Lower lobe of right lung (tissue), 2 donors: ENCODE measurements around the gene CD101. TPM values are rescaled to one million over a fixed set of nuclear protein-coding genes. Genes with fewer than 3 reads are reported as not detected.

Experiments
- ATAC-seq, 2 donors: fragments of 200-7000 bp; cut with Tn5 transposase; one replicate each; pipeline ENCODE4 v1.9.1; 2020 to 2022; ENCODE audit warnings: mild to moderate bottlenecking in 2 of 2, moderate library complexity in 2 of 2
- DNase-seq: peaks from one replicate; pipeline ENCODE4 v3.0.0-alpha.2; 2020
- H3K27ac ChIP-seq: fragments of 200-600 bp; one replicate; pipeline ENCODE4 v1.8.0; 2022
- H3K27me3 ChIP-seq: fragments of 200-600 bp; one replicate; pipeline ENCODE4 v1.8.0; 2022; ENCODE audit warnings: low read depth
- H3K36me3 ChIP-seq: fragments of 200-600 bp; one replicate; pipeline ENCODE4 v1.8.0; 2022; ENCODE audit warnings: mild to moderate bottlenecking
- H3K4me1 ChIP-seq: fragments of 200-600 bp; one replicate; pipeline ENCODE4 v1.8.0; 2022
- H3K4me3 ChIP-seq: fragments of 200-600 bp; one replicate; pipeline ENCODE4 v1.8.0; 2022; ENCODE audit warnings: mild to moderate bottlenecking
- H3K9me3 ChIP-seq: fragments of 200-600 bp; one replicate; pipeline ENCODE4 v1.8.0; 2022
- CTCF ChIP-seq: fragments of 200-600 bp; IDR thresholded peaks from one replicate; pipeline ENCODE4 v1.8.0; 2022; ENCODE audit warnings: antibody characterized with exemption, mild to moderate bottlenecking
- intact Hi-C: fragments of 100-400 bp; cut with DNase I; formaldehyde crosslinking; loops from one replicate; pipeline ENCODE4 v1.11.0; 2022
- total RNA-seq: library from RNA; stranded (reverse); fragmentation: NEBNext Ultra II Directional; extraction: Animal tissue kit (Norgen Biotek cat#: 25700); gene quantifications from one replicate; pipeline ENCODE4 v1.2.1, GENCODE V29; 2021
- donor health status: DM: no; HTN: yes; CAD: no; lungs with severe emphysema.

The CD101 gene
- total RNA-seq, 1 donor from 2014 or later, result 105 TPM

DNA sequence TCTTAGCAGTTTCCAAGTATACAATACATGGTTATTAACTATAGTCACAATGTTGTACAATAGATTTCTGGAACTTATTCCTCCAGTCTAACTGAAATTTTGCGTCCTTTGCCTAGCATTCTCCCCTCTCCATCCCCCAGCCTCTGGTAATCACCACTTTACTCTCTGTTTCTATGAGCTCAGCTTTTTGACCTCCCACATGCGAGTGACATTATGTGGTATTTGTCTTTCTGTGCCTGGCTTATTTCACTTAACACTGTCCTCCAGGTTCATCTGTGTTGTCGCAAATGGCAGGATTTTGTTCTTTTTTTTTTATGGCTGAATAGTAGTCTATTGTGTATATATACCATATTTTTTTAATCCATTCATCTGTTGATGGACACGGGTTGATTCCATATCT, 43.9 kb upstream of the CD101 start:
- H3K9me3 ChIP-seq, result no peaks in the 10 kb centered on the region
- ATAC-seq (no peak), DNase-seq (no peak)
- peaks cover 10% of the 10 kb centered on the region for H3K36me3 ChIP-seq
- intact Hi-C loops, result no loop called here
- no peaks in the 10 kb centered on the region for H3K27me3 ChIP-seq
- no peak for TF ChIP-seq CTCF
- no peak overlapping the region for H3K27ac ChIP-seq
- H3K4me3 ChIP-seq, result no peak overlapping the region
- H3K4me1 ChIP-seq, result peaks cover under 1% of the 10 kb centered on the region

DNA sequence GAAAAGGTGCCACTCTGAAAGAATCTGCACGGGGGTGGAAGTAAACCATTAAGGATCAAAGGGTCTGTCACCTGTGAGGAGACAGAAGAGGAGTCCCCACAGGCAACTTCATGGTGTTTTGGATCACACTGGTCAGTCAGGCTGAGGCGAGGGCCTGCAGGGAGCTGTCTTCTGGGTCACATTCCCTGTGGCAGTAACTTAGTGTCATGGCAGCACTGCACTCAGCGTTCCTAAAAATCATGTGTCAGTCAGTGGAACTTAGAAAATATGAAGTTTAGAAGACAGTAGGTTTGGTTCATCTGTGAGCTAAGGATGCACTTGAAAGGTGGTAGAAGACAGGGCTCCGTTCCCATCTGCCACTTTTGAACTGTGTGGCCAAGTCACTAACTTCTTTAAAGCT, 43.5 kb upstream of the CD101 start:
- intact Hi-C loops, result no loop called here
- Histone ChIP-seq H3K27me3 (no peaks in the 10 kb centered on the region), H3K4me1 (peaks cover 5% of the 10 kb centered on the region), H3K4me3 (no peak overlapping the region), H3K9me3 (no peaks in the 10 kb centered on the region), H3K27ac (no peak overlapping the region), H3K36me3 (peaks cover 10% of the 10 kb centered on the region)
- ATAC-seq (no peak), DNase-seq (no peak)
- no peak for TF ChIP-seq CTCF

- Histone ChIP-seq H3K4me3 (no peak overlapping the region), H3K27ac (no peak overlapping the region), H3K9me3 (no peaks in the 10 kb centered on the region), H3K36me3 (peaks cover 10% of the 10 kb centered on the region), H3K4me1 (peaks cover 11% of the 10 kb centered on the region), H3K27me3 (no peaks in the 10 kb centered on the region)
- TF ChIP-seq CTCF, result no peak
- DNase-seq (no peak), ATAC-seq (no peak)
- intact Hi-C loops, result no loop called here
Measured at GRCh38 chr1:116958977-116959376, 42.6 kb upstream of the CD101 start.

GRCh38 chr1:116961606-116962005, 40.0 kb upstream of the CD101 start:
- TF ChIP-seq CTCF, result no peak
- DNase-seq (no peak), ATAC-seq (no peak)
- Histone ChIP-seq H3K27me3 (no peaks in the 10 kb centered on the region), H3K36me3 (peaks cover 16% of the 10 kb centered on the region), H3K4me1 (peaks cover 11% of the 10 kb centered on the region), H3K4me3 (no peak overlapping the region), H3K27ac (no peak overlapping the region), H3K9me3 (no peaks in the 10 kb centered on the region)
- intact Hi-C loops, result no loop called here

DNA sequence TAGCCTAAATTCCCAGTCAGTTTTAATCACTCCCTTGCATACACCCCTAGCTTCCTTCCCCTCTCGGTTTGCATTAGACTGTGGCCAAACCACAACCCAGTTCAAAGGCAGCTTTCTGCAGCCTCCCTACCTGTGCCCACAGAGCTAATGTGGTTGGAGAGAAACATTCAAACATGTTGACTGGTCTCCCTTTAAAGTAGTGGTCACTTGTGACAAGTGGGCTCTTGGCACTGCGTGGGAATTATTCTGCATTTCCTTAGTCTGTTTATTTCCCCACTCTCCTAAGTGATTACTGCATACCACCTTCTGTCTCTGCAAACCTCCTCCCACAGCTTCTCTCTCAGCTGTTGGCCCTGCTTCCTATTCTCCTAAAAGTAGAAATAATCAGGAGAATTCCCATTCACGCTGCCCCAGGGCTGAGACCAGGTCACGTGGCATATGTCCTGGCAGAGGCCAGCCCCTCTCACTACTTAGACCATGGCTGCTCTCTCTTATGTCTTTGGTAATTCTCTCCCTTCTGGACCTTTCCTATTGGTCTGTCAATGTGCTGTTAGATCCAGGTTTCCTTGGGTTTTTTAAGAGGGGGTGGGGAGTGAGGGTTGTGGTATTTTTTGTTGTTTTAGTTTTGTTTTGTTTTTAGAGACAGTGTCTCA, 38.4 kb upstream of the CD101 start:
- H3K27me3 ChIP-seq, result no peaks in the 10 kb centered on the region
- peaks cover 11% of the 10 kb centered on the region for H3K4me1 ChIP-seq
- no peak overlapping the region for H3K4me3 ChIP-seq
- H3K9me3 ChIP-seq, result no peaks in the 10 kb centered on the region
- peaks cover 22% of the 10 kb centered on the region for H3K36me3 ChIP-seq
- intact Hi-C loops, result no loop called here
- no peak for TF ChIP-seq CTCF
- no peak overlapping the region for H3K27ac ChIP-seq
- DNase-seq (peak; percentile 49), ATAC-seq (peak; percentile 77)
